K562 (cell line): Measurements from ENCODE around the gene SAPCD1. TPM values are rescaled to one million over a fixed set of nuclear protein-coding genes. Genes with fewer than 3 reads are reported as not detected.

ENCODE experiments used
- ATAC-seq: fragments of 200-7000 bp; cut with Tn5 transposase; 3 replicates; pipeline ENCODE4 v1.9.1; 2020; ENCODE audit warnings: moderate library complexity
- BruUV-seq: library from RNA; stranded (reverse); fragments of 400-500 nt; replicated peaks from 2 replicates; lab custom pipeline; 2021; lab: Mats Ljungman, UMichigan
- CTCF ChIA-PET: fragments of 300-600 bp; formaldehyde crosslinking; extraction: SDS; loops from one replicate; lab custom pipeline; 2021; ENCODE audit warnings: low intra/inter-chr PET ratio; lab: Yijun Ruan, JAX
- POLR2A ChIA-PET: fragments of 300-600, 350-650 bp; sonication (Branson Sonifier 250); formaldehyde crosslinking; extraction: SDS; loops from one replicate; lab custom pipeline; 2021; ENCODE audit warnings: antibody characterized with exemption, inconsistent platforms; lab: Yijun Ruan, JAX
- DNase-seq, 4 experiments: peaks; one replicate each; pipeline versions ENCODE4 v3.0.0 to v3.0.0-alpha.2; 2011 to 2018; ENCODE audit warnings: low spot score in 3 of 4, mixed read lengths in 3 of 4; ENCODE audit errors: extremely low read depth in 1 of 4
- FAIRE-seq: peaks from 2 replicates; lab custom pipeline; 2011; peaks lifted over from hg19 to GRCh38; lab: Jason Lieb, UNC
- H2AFZ ChIP-seq: 2 replicates; pipeline ENCODE4 v1.6.0; 2011; ENCODE audit warnings: low read depth, low read length, control low read depth, inconsistent platforms
- H3K27ac ChIP-seq: fragments of 200-600 bp; 3 replicates; pipeline ENCODE4 v1.8.0; 2011; ENCODE audit warnings: low read depth, mild to moderate bottlenecking, control low read depth, inconsistent platforms, low read length, moderate library complexity, mixed read lengths; ENCODE audit errors: extremely low read depth
- H3K27me3 ChIP-seq, 2 experiments: fragments of 300-600 bp in 1 of 2; 2 replicates in 1 of 2; 3 replicates in 1 of 2; pipeline versions ENCODE4 v1.6.0 to v1.8.0; 2011; ENCODE audit warnings: inconsistent platforms in 2 of 2, low read length in 2 of 2, mild to moderate bottlenecking in 1 of 2, mixed read lengths in 1 of 2, moderate library complexity in 1 of 2; ENCODE audit not compliant: control insufficient read depth in 2 of 2, insufficient read depth in 2 of 2
- H3K36me3 ChIP-seq: fragments of 300-600 bp; 3 replicates; pipeline ENCODE4 v1.8.0; 2011; ENCODE audit warnings: mild to moderate bottlenecking, low read length, inconsistent platforms; ENCODE audit not compliant: control insufficient read depth, insufficient read depth
- H3K4me1 ChIP-seq, 2 experiments: fragments of 200-600 bp in 1 of 2; replicated peaks in 1 of 2; 2 replicates in 1 of 2; 3 replicates in 1 of 2; pipeline versions ENCODE4 v1.5.1 to v1.8.0; 2011; ENCODE audit warnings: inconsistent platforms in 2 of 2, low read length in 2 of 2, mild to moderate bottlenecking in 1 of 2, mixed read lengths in 1 of 2, moderate library complexity in 1 of 2; ENCODE audit not compliant: control insufficient read depth in 2 of 2, insufficient read depth in 2 of 2
- H3K4me2 ChIP-seq: 2 replicates; pipeline ENCODE4 v1.6.1; 2011; ENCODE audit warnings: low read length, control low read depth, inconsistent platforms, mixed read lengths; ENCODE audit not compliant: insufficient read depth
- H3K4me3 ChIP-seq: fragments of 200-600 bp; sonication (generic), shearing (Covaris generic); 2 replicates; pipeline ENCODE4 v1.5.1; 2016; ENCODE audit warnings: control low read depth, inconsistent platforms
- H3K79me2 ChIP-seq: fragments of 200-600 bp; 3 replicates; pipeline ENCODE4 v1.8.0; 2011; ENCODE audit warnings: low read length, inconsistent platforms; ENCODE audit not compliant: control insufficient read depth, insufficient read depth
- H3K9ac ChIP-seq, 2 experiments: 2 replicates each; pipeline versions ENCODE4 v1.6.0 to v1.6.1; 2011; ENCODE audit warnings: low read depth in 2 of 2, low read length in 2 of 2, control low read depth in 1 of 2, inconsistent platforms in 1 of 2, mild to moderate bottlenecking in 1 of 2, mixed read lengths in 1 of 2; ENCODE audit not compliant: insufficient read depth in 1 of 2
- H3K9me1 ChIP-seq: one replicate; pipeline ENCODE4 v1.6.0; 2011; ENCODE audit warnings: inconsistent platforms, mild to moderate bottlenecking, low read length, moderate library complexity; ENCODE audit not compliant: control insufficient read depth, insufficient read depth
- H3K9me3 ChIP-seq: replicated peaks from 2 replicates; pipeline ENCODE4 v1.5.1; 2011; ENCODE audit warnings: low read depth, low read length, inconsistent platforms; ENCODE audit not compliant: control insufficient read depth, insufficient read depth
- H4K20me1 ChIP-seq: replicated peaks from 2 replicates; pipeline ENCODE4 v1.6.1; 2011; ENCODE audit warnings: low read length, inconsistent platforms, mixed read lengths; ENCODE audit not compliant: control insufficient read depth, insufficient read depth
- GABPB1 ChIP-seq: sonication (generic); formaldehyde crosslinking; IDR thresholded peaks from 2 replicates; pipeline ENCODE4 v1.8.0; 2022; ENCODE audit warnings: mild to moderate bottlenecking, missing genetic modification reagents
- MCM5 ChIP-seq: fragments of 450-650 bp; IDR thresholded peaks from 2 replicates; pipeline ENCODE4 v1.6.1; 2016; ENCODE audit warnings: low read depth
- TBL1XR1 ChIP-seq, 2 experiments: IDR thresholded peaks; 2 replicates each; pipeline ENCODE4 v1.6.1; 2012; ENCODE audit warnings: improper control_type of control experiment in 2 of 2, low read length in 2 of 2, mild to moderate bottlenecking in 1 of 2
- WGBS: fragments of 100-300 bp; shearing (Covaris generic); methylation state at CpG from one replicate; pipeline ENCODE4 v1.1.6; 2016; ENCODE audit warnings: low coverage, mixed read lengths; ENCODE audit not compliant: insufficient coverage; ENCODE audit errors: missing lambda C conversion rate; 5-methylcytosine and 5-hydroxymethylcytosine counted together
- in situ Hi-C: fragments of 300-500 bp; cut with MboI; formaldehyde crosslinking; loops from 4 replicates; pipeline ENCODE4 v1.15.0; 2018; ENCODE audit warnings: inconsistent platforms, mixed read lengths
- intact Hi-C: fragments of 100-400 bp; cut with micrococcal nuclease; formaldehyde crosslinking; loops from 2 replicates; pipeline ENCODE4 v1.14.2; 2022
- polyA plus RNA-seq, 8 experiments: library from polyadenylated mRNA; depleted of rRNA in 4 of 8; stranded (reverse) in 5 of 8; unstranded in 3 of 8; fragments of >200 nt; fragmentation: Nextera tagmentation in 2 of 8; fragmentation: Illumina TruSeq in 1 of 8; extraction: Ambion mirVana in 2 of 8; extraction: Trizol in 1 of 8; gene quantifications; 2 replicates each; pipeline versions ENCODE4 v1.2.1 to v1.2.3, GENCODE V29; 2011 to 2014; ENCODE audit warnings: inconsistent platforms in 1 of 8, missing spikeins in 1 of 8
- total RNA-seq, 7 experiments: library from RNA; depleted of rRNA in 6 of 7; stranded (reverse); fragments of >200 nt in 6 of 7; fragmentation: Illumina TruSeq in 2 of 7; extraction: Trizol in 2 of 7; gene quantifications; 2 replicates each; pipeline versions ENCODE4 v1.2.1 to v1.2.3, GENCODE V29; 2011 to 2021; ENCODE audit warnings: low replicate concordance in 1 of 7

SAPCD1 gene
- total and polyA plus RNA-seq, 9 of the 15 experiments (the other 6 are each of a cell fraction or from before 2014, with no cell fraction given): 2.6 to 30.2 (median 7.4) TPM

DNA sequence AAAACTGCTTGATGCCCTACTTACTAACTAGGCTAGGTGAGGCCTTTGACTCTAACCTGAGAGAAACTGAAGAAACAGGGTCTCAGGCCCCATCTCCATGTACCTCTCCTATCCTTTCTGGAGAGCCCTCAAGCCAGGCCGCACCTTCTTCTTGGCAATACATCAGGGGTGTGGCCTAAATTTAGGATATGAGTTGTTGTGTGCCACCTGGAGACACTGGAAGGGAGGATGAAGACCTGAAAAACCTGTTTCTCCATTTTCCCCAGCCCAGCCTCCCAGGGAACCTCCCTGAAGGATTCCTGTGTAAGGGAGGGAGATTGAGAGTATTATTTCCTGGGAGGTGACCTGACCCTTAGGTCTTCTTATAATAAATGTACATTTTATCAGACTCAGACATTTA, 44.2 kb upstream of the SAPCD1 start:
- no peaks in the 10 kb centered on the region for H3K79me2 ChIP-seq
- H2AFZ ChIP-seq: no peak overlapping the region
- H3K4me3 ChIP-seq: no peak overlapping the region
- in situ Hi-C loops (no loop called here), intact Hi-C loops (no loop called here)
- POLR2A ChIA-PET: interaction anchor here (0.8 to 15.0 kb wide), 4 partner anchors 6 to 18 kb away, joined by 3 to 223 read pairs (median 11); partner anchors contain the start of genes ABHD16A, CLIC1, LY6G6D and LY6G6F
- H3K4me2 ChIP-seq: no peak overlapping the region
- CTCF ChIA-PET: interaction anchor here (0.6 kb wide), 1 partner anchor 38 kb away, joined by 3 read pairs; the partner anchor contains the start of gene LY6G5C
- TF ChIP-seq MCM5 (no peak), TBL1XR1 (IDR thresholded peaks at IDR 0.05; ENCODE audit: low read length in 2 of 2) (0 out of 4 replicates have a peak, but pooled peaks of 1 of the 2 experiments have one; percentile 10)
- H3K36me3 ChIP-seq: no peaks in the 10 kb centered on the region
- H4K20me1 ChIP-seq: no peaks in the 10 kb centered on the region
- FAIRE-seq (no peak), DNase-seq (no peak), ATAC-seq (no peak)
- WGBS: 39% methylated on average over 1 of the region's 1 CpG
- H3K9me3 ChIP-seq: no peaks in the 10 kb centered on the region
- BruUV-seq: no TSS peak
- no peaks in the 10 kb centered on the region for H3K27me3 ChIP-seq
- peaks cover 22 to 24% of the 10 kb centered on the region in 2 experiments for H3K4me1 ChIP-seq
- H3K9ac ChIP-seq: no peak overlapping the region
- H3K9me1 ChIP-seq: no peaks in the 10 kb centered on the region
- no peak overlapping the region for H3K27ac ChIP-seq

DNA sequence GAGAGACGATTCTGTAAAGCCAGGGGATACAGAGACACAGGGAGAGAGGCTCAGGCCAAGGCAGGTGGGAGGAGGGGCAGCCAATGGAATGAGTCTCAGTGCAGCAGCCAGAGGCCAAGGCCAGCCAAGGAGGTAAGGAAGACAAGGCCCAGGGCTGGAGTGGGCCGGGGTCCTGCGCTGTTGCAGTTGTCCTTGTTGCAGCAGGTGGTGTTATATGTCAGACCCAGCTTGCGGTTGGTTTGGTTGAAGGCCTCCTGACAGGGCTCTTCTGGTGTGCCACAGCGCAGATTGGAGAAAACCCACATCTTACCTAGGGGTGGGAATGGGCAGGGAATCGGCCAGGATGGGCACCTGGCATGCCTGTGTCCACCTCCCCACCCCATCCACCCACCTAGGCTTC, 43.5 kb upstream of the SAPCD1 start:
- in situ Hi-C loops: no loop called here
- CTCF ChIA-PET: no interaction called here
- no peak for ATAC-seq
- FAIRE-seq: no peak
- DNase-seq: no peak
- Histone ChIP-seq H4K20me1 (no peaks in the 10 kb centered on the region), H3K27ac (no peak overlapping the region), H3K9me3 (no peaks in the 10 kb centered on the region)
- POLR2A ChIA-PET: interaction anchor here (0.5 to 15.0 kb wide), 6 partner anchors 7 to 97 kb away, joined by 3 to 223 read pairs (median 3); partner anchors contain the start of genes ABHD16A, CLIC1, HSPA1A and LY6G6D
- TF ChIP-seq TBL1XR1 (IDR thresholded peaks at IDR 0.05; ENCODE audit: low read length in 2 of 2) (no peak), GABPB1 (CRISPR knock-in tag) (0 out of 2 replicates have a peak, but pooled peaks have one; percentile 33)
- TF ChIP-seq, all 486 proteins: peak for 1
- H3K36me3 ChIP-seq: no peaks in the 10 kb centered on the region
- H3K4me3 ChIP-seq: no peak overlapping the region
- H2AFZ ChIP-seq: no peak overlapping the region
- WGBS: 52% methylated on average over 6 of the region's 6 CpGs
- H3K79me2 ChIP-seq: no peaks in the 10 kb centered on the region
- intact Hi-C loops: no loop called here
- peaks cover 21 to 23% of the 10 kb centered on the region in 2 experiments; a peak in 4 of 5 replicates for H3K4me1 ChIP-seq
- peak overlapping the region in 1 of 2 experiments; percentile 69; a peak in 2 of 4 replicates for H3K9ac ChIP-seq
- H3K4me2 ChIP-seq: no peak overlapping the region
- BruUV-seq: no TSS peak
- no peaks in the 10 kb centered on the region for H3K27me3 ChIP-seq
- H3K9me1 ChIP-seq: no peaks in the 10 kb centered on the region
